ENCODE results near the gene LCOR.

Gene LCOR

GRCh38 chr10:97018251-97019212 is 186.4 kb downstream of the LCOR start:
- no peaks in the 10 kb centered on the region for H3K27me3 ChIP-seq (replicated peaks)
- H3K27ac ChIP-seq: no peak overlapping the region
- no peaks in the 10 kb centered on the region for H3K36me3 ChIP-seq (replicated peaks)
- H3K4me3 ChIP-seq (ENCODE audit: low read depth, low read length): no peak overlapping the region
- no peak for DNase-seq
- in situ Hi-C loops (cut with HindIII; ENCODE audit: low pct_ligation_motif_present, low sequenced_read_pairs): no loop called here
- TF ChIP-seq CTCF (IDR thresholded peaks at IDR 0.05; ENCODE audit: low read depth, low read length, missing control alignments): no peak

GRCh38 chr10:97019213-97019844 is 187.2 kb downstream of the LCOR start:
- no peak for DNase-seq
- in situ Hi-C loops (cut with HindIII; ENCODE audit: low pct_ligation_motif_present, low sequenced_read_pairs): no loop called here
- Histone ChIP-seq H3K27me3 (replicated peaks) (no peaks in the 10 kb centered on the region), H3K36me3 (replicated peaks) (no peaks in the 10 kb centered on the region), H3K27ac (no peak overlapping the region), H3K4me3 (ENCODE audit: low read depth, low read length) (no peak overlapping the region)
- no peak for TF ChIP-seq CTCF (IDR thresholded peaks at IDR 0.05; ENCODE audit: low read depth, low read length, missing control alignments)

- no peak overlapping the region for H3K4me3 ChIP-seq (ENCODE audit: low read depth, low read length)
- H3K27ac ChIP-seq: no peak overlapping the region
- in situ Hi-C loops (cut with HindIII; ENCODE audit: low pct_ligation_motif_present, low sequenced_read_pairs): no loop called here
- no peak for TF ChIP-seq CTCF (IDR thresholded peaks at IDR 0.05; ENCODE audit: low read depth, low read length, missing control alignments)
- H3K27me3 ChIP-seq (replicated peaks): no peaks in the 10 kb centered on the region
- H3K36me3 ChIP-seq (replicated peaks): no peaks in the 10 kb centered on the region
- peak; percentile 21 for DNase-seq
These were observed 188.6 kb downstream of the LCOR start for GRCh38 chr10:97020452-97021400.

- in situ Hi-C loops (cut with HindIII; ENCODE audit: low pct_ligation_motif_present, low sequenced_read_pairs): no loop called here
- Histone ChIP-seq H3K4me3 (ENCODE audit: low read depth, low read length) (no peak overlapping the region), H3K36me3 (replicated peaks) (no peaks in the 10 kb centered on the region), H3K27me3 (replicated peaks) (no peaks in the 10 kb centered on the region), H3K27ac (no peak overlapping the region)
- DNase-seq: no peak
- TF ChIP-seq CTCF (IDR thresholded peaks at IDR 0.05; ENCODE audit: low read depth, low read length, missing control alignments): no peak
These were observed 190.5 kb downstream of the LCOR start for GRCh38 chr10:97022616-97023015.

- no peak for DNase-seq
- in situ Hi-C loops (cut with HindIII; ENCODE audit: low pct_ligation_motif_present, low sequenced_read_pairs): no loop called here
- Histone ChIP-seq H3K27me3 (replicated peaks) (no peaks in the 10 kb centered on the region), H3K27ac (peak overlapping the region; percentile 82), H3K36me3 (replicated peaks) (no peaks in the 10 kb centered on the region), H3K4me3 (ENCODE audit: low read depth, low read length) (peak overlapping the region; percentile 17)
- TF ChIP-seq CTCF (IDR thresholded peaks at IDR 0.05; ENCODE audit: low read depth, low read length, missing control alignments): no peak
These were observed 191.5 kb downstream of the LCOR start for GRCh38 chr10:97023401-97024167.

All from brain microvascular endothelial cell (primary cell).